HCT116 (cell line): ENCODE measurements around the gene MAPK10. TPM values are rescaled to one million over a fixed set of nuclear protein-coding genes. Genes with fewer than 3 reads are reported as not detected.

Experiments
- ATAC-seq: fragments of 200-7000 bp; cut with Tn5 transposase; 2 replicates; pipeline ENCODE4 v1.9.1; 2020; ENCODE audit warnings: mild to moderate bottlenecking, moderate library complexity
- BruUV-seq: library from RNA; stranded (reverse); fragments of 400-500 nt; replicated peaks from 2 replicates; lab custom pipeline; 2021; lab: Mats Ljungman, UMichigan
- CTCF ChIA-PET: fragments of 300-600 bp; sonication (Branson Sonifier 250); formaldehyde crosslinking; loops from one replicate; lab custom pipeline; 2021; ENCODE audit warnings: antibody characterized with exemption; lab: Charles Lee
- POLR2A ChIA-PET: fragments of 300-600, 350-600 bp; sonication (Branson Sonifier 250); formaldehyde crosslinking; loops from one replicate; lab custom pipeline; 2021; ENCODE audit warnings: antibody characterized with exemption; lab: Charles Lee
- RAD21 ChIA-PET, 2 experiments: fragments of 300-600 bp; sonication (Branson Sonifier 250); formaldehyde crosslinking; loops; one replicate each; lab custom pipeline; 2023; ENCODE audit warnings: low total read pairs in 2 of 2; ENCODE audit not compliant: uncharacterized antibody in 2 of 2, unreplicated experiment in 2 of 2, low non-redundant PET in 1 of 2; lab: Charles Lee
- DNase-seq: peaks from one replicate; pipeline ENCODE4 v3.0.0-alpha.2; 2010; ENCODE audit warnings: low read depth, low spot score
- H2AFZ ChIP-seq: fragments of 200-600 bp; shearing (Covaris generic), sonication (generic); 2 replicates; pipeline ENCODE4 v1.6.1; 2017; ENCODE audit warnings: low read depth, mixed run types, mixed read lengths, antibody characterized with exemption, low read length; ENCODE audit not compliant: poor library complexity, severe bottlenecking
- H3K27ac ChIP-seq: 2 replicates; pipeline ENCODE4 v1.5.1; 2012; ENCODE audit warnings: low read depth, low read length
- H3K27me3 ChIP-seq: fragments of 200-600 bp; sonication (generic); 2 replicates; pipeline ENCODE4 v1.6.1; 2016; ENCODE audit warnings: mixed run types, low read length, mixed read lengths; ENCODE audit not compliant: insufficient read depth
- H3K36me3 ChIP-seq, 2 experiments: fragments of 200-500 bp in 1 of 2; fragments of 200-600 bp in 1 of 2; sonication (Bioruptor generic) in 1 of 2; sonication (generic) in 1 of 2; 2 replicates each; pipeline versions ENCODE4 v1.5.1 to v1.6.1; 2014 to 2016; ENCODE audit warnings: low read length in 2 of 2, inconsistent platforms in 1 of 2, mixed read lengths in 1 of 2, mixed run types in 1 of 2; ENCODE audit not compliant: insufficient read depth in 2 of 2, control insufficient read depth in 1 of 2
- H3K4me1 ChIP-seq, 2 experiments: fragments of 200-600 bp in 1 of 2; sonication (generic) in 1 of 2; 2 replicates each; pipeline versions ENCODE4 v1.5.1 to v1.6.1; 2012 to 2017; ENCODE audit warnings: low read length in 2 of 2, inconsistent platforms in 1 of 2, mild to moderate bottlenecking in 1 of 2, mixed read lengths in 1 of 2, mixed run types in 1 of 2, moderate library complexity in 1 of 2; ENCODE audit not compliant: insufficient read depth in 2 of 2, control insufficient read depth in 1 of 2
- H3K4me2 ChIP-seq: fragments of 200-600 bp; sonication (generic); 2 replicates; pipeline ENCODE4 v1.6.1; 2017; ENCODE audit warnings: mixed run types, low read length, mixed read lengths
- H3K4me3 ChIP-seq, 2 experiments: fragments of 200-600 bp in 1 of 2; sonication (generic) in 1 of 2; replicated peaks in 1 of 2; 2 replicates each; pipeline ENCODE4 v1.5.1; 2011 to 2016; ENCODE audit warnings: low read length in 2 of 2, control low read depth in 1 of 2, low read depth in 1 of 2, mild to moderate bottlenecking in 1 of 2, mixed read lengths in 1 of 2, mixed run types in 1 of 2
- H3K79me2 ChIP-seq: fragments of 200-600 bp; sonication (generic); 2 replicates; pipeline ENCODE4 v1.6.1; 2017; ENCODE audit warnings: mild to moderate bottlenecking, mixed run types, low read length, moderate library complexity, mixed read lengths; ENCODE audit not compliant: insufficient read depth
- H3K9ac ChIP-seq: fragments of 200-600 bp; sonication (generic); 2 replicates; pipeline ENCODE4 v1.6.1; 2016; ENCODE audit warnings: low read length, mixed read lengths
- H3K9me2 ChIP-seq: fragments of 200-600 bp; sonication (generic), shearing (Covaris generic); 2 replicates; pipeline ENCODE4 v1.6.1; 2017; ENCODE audit warnings: mixed run types, mild to moderate bottlenecking, moderate library complexity; ENCODE audit not compliant: insufficient read depth
- H3K9me3 ChIP-seq, 2 experiments: fragments of 200-500 bp in 1 of 2; fragments of 200-600 bp in 1 of 2; sonication (Bioruptor generic) in 1 of 2; sonication (generic) in 1 of 2; 2 replicates each; pipeline ENCODE4 v1.6.1; 2014 to 2017; ENCODE audit warnings: low read length in 2 of 2, mixed read lengths in 2 of 2, inconsistent platforms in 1 of 2, low read depth in 1 of 2, mild to moderate bottlenecking in 1 of 2, mixed run types in 1 of 2, moderate library complexity in 1 of 2; ENCODE audit not compliant: control insufficient read depth in 1 of 2, insufficient read depth in 1 of 2
- H4K20me1 ChIP-seq: fragments of 200-600 bp; sonication (generic), shearing (Covaris generic); 2 replicates; pipeline ENCODE4 v1.6.1; 2017; ENCODE audit warnings: mixed run types, mild to moderate bottlenecking, moderate library complexity; ENCODE audit not compliant: insufficient read depth
- ATF3 ChIP-seq: IDR thresholded peaks from 2 replicates; pipeline ENCODE4 v1.6.1; 2012
- CEBPB ChIP-seq: IDR thresholded peaks from 2 replicates; pipeline ENCODE4 v1.6.1; 2012; ENCODE audit warnings: low read depth
- EGR1 ChIP-seq: IDR thresholded peaks from 2 replicates; pipeline ENCODE4 v1.6.1; 2012; ENCODE audit warnings: low read depth
- ELF1 ChIP-seq: IDR thresholded peaks from 2 replicates; pipeline ENCODE4 v1.6.1; 2012; ENCODE audit warnings: low read depth, borderline replicate concordance
- FOSL1 ChIP-seq: IDR thresholded peaks from 2 replicates; pipeline ENCODE4 v1.6.1; 2012; ENCODE audit warnings: low read depth
- JUND ChIP-seq: IDR thresholded peaks from 2 replicates; pipeline ENCODE4 v1.6.1; 2012
- MAX ChIP-seq: IDR thresholded peaks from 2 replicates; pipeline ENCODE4 v1.6.1; 2012
- POLR2AphosphoS5 ChIP-seq: IDR thresholded peaks from 2 replicates; pipeline ENCODE4 v1.6.1; 2011; ENCODE audit warnings: mild to moderate bottlenecking, low read depth, low read length, moderate library complexity
- SP1 ChIP-seq: IDR thresholded peaks from 2 replicates; pipeline ENCODE4 v1.6.1; 2012; ENCODE audit warnings: low read depth
- SRF ChIP-seq: IDR thresholded peaks from 2 replicates; pipeline ENCODE4 v1.6.1; 2012; ENCODE audit warnings: low read depth
- TCF7L2 ChIP-seq: IDR thresholded peaks from 2 replicates; pipeline ENCODE4 v1.7.0; 2011; ENCODE audit warnings: borderline replicate concordance, inconsistent platforms; ENCODE audit not compliant: insufficient read depth, insufficient read length; ENCODE audit errors: extremely low read depth
- YY1 ChIP-seq: IDR thresholded peaks from 2 replicates; pipeline ENCODE4 v1.6.1; 2011; ENCODE audit warnings: low read length, low read depth, moderate library complexity, mild to moderate bottlenecking; ENCODE audit not compliant: insufficient replicate concordance; ENCODE audit errors: extremely low read depth
- ZFX ChIP-seq: fragments of 450-650 bp; IDR thresholded peaks from 2 replicates; pipeline ENCODE4 v1.6.1; 2017
- ZNF274 ChIP-seq: fragments of 200-500 bp; sonication (Bioruptor generic); IDR thresholded peaks from 2 replicates; pipeline ENCODE4 v1.6.1; 2014; ENCODE audit warnings: mild to moderate bottlenecking, low read depth, low read length, inconsistent platforms
- intact Hi-C: fragments of 100-400 bp; cut with micrococcal nuclease; formaldehyde crosslinking; loops from 2 replicates; pipeline ENCODE4 v1.10.0; 2022
- total RNA-seq: library from RNA; stranded (reverse); gene quantifications from one replicate; pipeline ENCODE4 v1.2.1, GENCODE V29; 2021; ENCODE audit not compliant: unreplicated experiment
- TF ChIP-seq, protein P1 (sequence below), 3 experiments: fragments of 200-600 bp in 1 of 3; sonication (generic) in 1 of 3; IDR thresholded peaks in 2 of 3; conservative IDR thresholded peaks in 1 of 3; 2 replicates each; pipeline ENCODE4 v1.5.1; 2012 to 2017; ENCODE audit warnings: low read depth in 2 of 3, low read length in 2 of 3, antibody characterized with exemption in 1 of 3, borderline replicate concordance in 1 of 3, control low read depth in 1 of 3, mild to moderate bottlenecking in 1 of 3, mixed read lengths in 1 of 3, mixed run types in 1 of 3, moderate library complexity in 1 of 3; ENCODE audit not compliant: insufficient read depth in 1 of 3
- TF ChIP-seq, protein P2 (sequence below): IDR thresholded peaks from 2 replicates; pipeline ENCODE4 v1.6.1; 2012; ENCODE audit warnings: low read depth

MAPK10 gene
- total RNA-seq, 1 experiment from 2014 or later = 0.52 TPM

GRCh38 chr4:86060341-86060740 is 299.5 kb downstream of the MAPK10 start:
- Histone ChIP-seq H3K27me3 (no peaks in the 10 kb centered on the region), H3K9me3 (no peaks in the 10 kb centered on the region), H3K4me1 (peaks cover 0 to 8% of the 10 kb centered on the region in 2 experiments; a peak in 3 of 4 replicates), H3K9me2 (no peaks in the 10 kb centered on the region), H4K20me1 (no peaks in the 10 kb centered on the region), H3K4me3 (no peak overlapping the region), H3K4me2 (no peak overlapping the region), H3K27ac (no peak overlapping the region), H2AFZ (no peak overlapping the region), H3K36me3 (no peaks in the 10 kb centered on the region), H3K79me2 (no peaks in the 10 kb centered on the region), H3K9ac (no peak overlapping the region)
- ChIA-PET CTCF (interaction anchor here (1.2 kb wide), 1 partner anchor 16 kb away, joined by 6 read pairs; no protein-coding TSS in a partner anchor), POLR2A (no interaction called here), RAD21 (no interaction called here)
- DNase-seq (no peak), ATAC-seq (no peak)
- BruUV-seq = no TSS peak
- TF ChIP-seq SP1 = no peak
- no peak for TF ChIP-seq FOSL1
- no peak for TF ChIP-seq SRF
- TF ChIP-seq POLR2AphosphoS5 = no peak
- TF ChIP-seq, protein P1, sequence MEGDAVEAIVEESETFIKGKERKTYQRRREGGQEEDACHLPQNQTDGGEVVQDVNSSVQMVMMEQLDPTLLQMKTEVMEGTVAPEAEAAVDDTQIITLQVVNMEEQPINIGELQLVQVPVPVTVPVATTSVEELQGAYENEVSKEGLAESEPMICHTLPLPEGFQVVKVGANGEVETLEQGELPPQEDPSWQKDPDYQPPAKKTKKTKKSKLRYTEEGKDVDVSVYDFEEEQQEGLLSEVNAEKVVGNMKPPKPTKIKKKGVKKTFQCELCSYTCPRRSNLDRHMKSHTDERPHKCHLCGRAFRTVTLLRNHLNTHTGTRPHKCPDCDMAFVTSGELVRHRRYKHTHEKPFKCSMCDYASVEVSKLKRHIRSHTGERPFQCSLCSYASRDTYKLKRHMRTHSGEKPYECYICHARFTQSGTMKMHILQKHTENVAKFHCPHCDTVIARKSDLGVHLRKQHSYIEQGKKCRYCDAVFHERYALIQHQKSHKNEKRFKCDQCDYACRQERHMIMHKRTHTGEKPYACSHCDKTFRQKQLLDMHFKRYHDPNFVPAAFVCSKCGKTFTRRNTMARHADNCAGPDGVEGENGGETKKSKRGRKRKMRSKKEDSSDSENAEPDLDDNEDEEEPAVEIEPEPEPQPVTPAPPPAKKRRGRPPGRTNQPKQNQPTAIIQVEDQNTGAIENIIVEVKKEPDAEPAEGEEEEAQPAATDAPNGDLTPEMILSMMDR (IDR thresholded peaks at IDR 0.05 in 2 of 3, conservative IDR thresholded peaks at IDR 0.05 in 1 of 3; ENCODE audit: borderline replicate concordance in 1 of 3, insufficient read depth in 1 of 3, low read depth in 2 of 3, low read length in 2 of 3) = no peak
- no peak for TF ChIP-seq ZFX
- TF ChIP-seq, protein P2, sequence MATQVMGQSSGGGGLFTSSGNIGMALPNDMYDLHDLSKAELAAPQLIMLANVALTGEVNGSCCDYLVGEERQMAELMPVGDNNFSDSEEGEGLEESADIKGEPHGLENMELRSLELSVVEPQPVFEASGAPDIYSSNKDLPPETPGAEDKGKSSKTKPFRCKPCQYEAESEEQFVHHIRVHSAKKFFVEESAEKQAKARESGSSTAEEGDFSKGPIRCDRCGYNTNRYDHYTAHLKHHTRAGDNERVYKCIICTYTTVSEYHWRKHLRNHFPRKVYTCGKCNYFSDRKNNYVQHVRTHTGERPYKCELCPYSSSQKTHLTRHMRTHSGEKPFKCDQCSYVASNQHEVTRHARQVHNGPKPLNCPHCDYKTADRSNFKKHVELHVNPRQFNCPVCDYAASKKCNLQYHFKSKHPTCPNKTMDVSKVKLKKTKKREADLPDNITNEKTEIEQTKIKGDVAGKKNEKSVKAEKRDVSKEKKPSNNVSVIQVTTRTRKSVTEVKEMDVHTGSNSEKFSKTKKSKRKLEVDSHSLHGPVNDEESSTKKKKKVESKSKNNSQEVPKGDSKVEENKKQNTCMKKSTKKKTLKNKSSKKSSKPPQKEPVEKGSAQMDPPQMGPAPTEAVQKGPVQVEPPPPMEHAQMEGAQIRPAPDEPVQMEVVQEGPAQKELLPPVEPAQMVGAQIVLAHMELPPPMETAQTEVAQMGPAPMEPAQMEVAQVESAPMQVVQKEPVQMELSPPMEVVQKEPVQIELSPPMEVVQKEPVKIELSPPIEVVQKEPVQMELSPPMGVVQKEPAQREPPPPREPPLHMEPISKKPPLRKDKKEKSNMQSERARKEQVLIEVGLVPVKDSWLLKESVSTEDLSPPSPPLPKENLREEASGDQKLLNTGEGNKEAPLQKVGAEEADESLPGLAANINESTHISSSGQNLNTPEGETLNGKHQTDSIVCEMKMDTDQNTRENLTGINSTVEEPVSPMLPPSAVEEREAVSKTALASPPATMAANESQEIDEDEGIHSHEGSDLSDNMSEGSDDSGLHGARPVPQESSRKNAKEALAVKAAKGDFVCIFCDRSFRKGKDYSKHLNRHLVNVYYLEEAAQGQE = no peak
- no peak for TF ChIP-seq YY1
- TF ChIP-seq TCF7L2 = no peak
- TF ChIP-seq CEBPB = no peak
- no peak for TF ChIP-seq MAX
- TF ChIP-seq EGR1 = no peak
- TF ChIP-seq ZNF274 = no peak
- no peak for TF ChIP-seq JUND
- TF ChIP-seq ATF3 = no peak
- TF ChIP-seq ELF1 = no peak
- intact Hi-C loops = no loop called here
